H1 (cell line): ENCODE data around the gene SEMA6D. TPM values are rescaled to one million over a fixed set of nuclear protein-coding genes. Genes with fewer than 3 reads are reported as not detected.

ENCODE experiments used
- CTCF ChIA-PET: fragments of 300-600 bp; sonication (Branson Sonifier 250); formaldehyde crosslinking; loops from one replicate; lab custom pipeline; 2021; ENCODE audit not compliant: partially characterized antibody; lab: Charles Lee
- POLR2A ChIA-PET: fragments of 300-600 bp; sonication (Branson Sonifier 250); formaldehyde crosslinking; loops from one replicate; lab custom pipeline; 2021; ENCODE audit warnings: inconsistent platforms; ENCODE audit not compliant: partially characterized antibody; lab: Charles Lee
- DNase-seq, 2 experiments: peaks; one replicate each; pipeline versions ENCODE4 v3.0.0 to v3.0.0-alpha.2; 2010 to 2022; ENCODE audit warnings: low spot score in 2 of 2, low read depth in 1 of 2, mixed read lengths in 1 of 2
- FAIRE-seq: peaks from 2 replicates; lab custom pipeline; 2011; peaks lifted over from hg19 to GRCh38; lab: Jason Lieb, UNC
- H2AFZ ChIP-seq: 2 replicates; pipeline ENCODE4 v1.8.1; 2012; ENCODE audit warnings: low read length, inconsistent platforms
- H2AK5ac ChIP-seq: 2 replicates; pipeline ENCODE4 v1.6.1; 2013; ENCODE audit warnings: low read depth, low read length
- H2BK120ac ChIP-seq: replicated peaks from 2 replicates; pipeline ENCODE3; 2013; ENCODE audit warnings: low read depth, low read length, inconsistent platforms
- H2BK12ac ChIP-seq: 2 replicates; pipeline ENCODE4 v1.6.1; 2013; ENCODE audit warnings: low read depth, low read length
- H2BK15ac ChIP-seq: 2 replicates; pipeline ENCODE4 v1.6.1; 2013; ENCODE audit warnings: low read length
- H2BK20ac ChIP-seq: 2 replicates; pipeline ENCODE4 v1.6.1; 2013; ENCODE audit warnings: low read length
- H2BK5ac ChIP-seq: 2 replicates; pipeline ENCODE4 v1.6.1; 2013; ENCODE audit warnings: low read depth, low read length
- H3K14ac ChIP-seq: 2 replicates; pipeline ENCODE4 v1.6.1; 2013; ENCODE audit warnings: inconsistent platforms; ENCODE audit not compliant: insufficient read length
- H3K18ac ChIP-seq: 2 replicates; pipeline ENCODE4 v1.6.1; 2013; ENCODE audit warnings: low read length; ENCODE audit errors: extremely low read depth
- H3K23ac ChIP-seq: 2 replicates; pipeline ENCODE4 v1.6.1; 2013; ENCODE audit warnings: inconsistent platforms; ENCODE audit not compliant: insufficient read length
- H3K23me2 ChIP-seq: 2 replicates; pipeline ENCODE4 v1.6.1; 2013; ENCODE audit warnings: low read depth, low read length
- H3K27ac ChIP-seq: 2 replicates; pipeline ENCODE4 v1.6.1; 2011; ENCODE audit warnings: low read depth, low read length, inconsistent platforms
- H3K27me3 ChIP-seq, 4 experiments: replicated peaks in 1 of 4; 1 replicate in 1 of 4; 2 replicates in 3 of 4; pipeline versions ENCODE4 v1.6.1 to v1.8.1; 2011 to 2013; ENCODE audit warnings: low read length in 3 of 4, mild to moderate bottlenecking in 3 of 4, inconsistent platforms in 2 of 4, mixed read lengths in 2 of 4, moderate library complexity in 1 of 4; ENCODE audit not compliant: control insufficient read depth in 3 of 4, insufficient read depth in 3 of 4; ENCODE audit errors: extremely low read depth in 1 of 4
- H3K36me3 ChIP-seq, 4 experiments: 2 replicates each; pipeline versions ENCODE4 v1.6.1 to v1.8.1; 2011 to 2013; ENCODE audit warnings: mild to moderate bottlenecking in 4 of 4, low read length in 3 of 4, moderate library complexity in 2 of 4, control low read depth in 1 of 4, inconsistent platforms in 1 of 4; ENCODE audit not compliant: insufficient read depth in 4 of 4, control insufficient read depth in 2 of 4
- H3K4ac ChIP-seq: replicated peaks from 2 replicates; pipeline ENCODE3; 2013; ENCODE audit warnings: low read length, low read depth, mixed read lengths, inconsistent platforms; ENCODE audit not compliant: insufficient read length
- H3K4me1 ChIP-seq, 4 experiments: replicated peaks in 1 of 4; 1 replicate in 1 of 4; 2 replicates in 3 of 4; pipeline versions ENCODE4 v1.6.1 to v1.8.1; 2011 to 2013; ENCODE audit warnings: low read length in 3 of 4, inconsistent platforms in 2 of 4, mixed read lengths in 1 of 4; ENCODE audit not compliant: insufficient read depth in 4 of 4, control insufficient read depth in 3 of 4
- H3K4me2 ChIP-seq, 2 experiments: 2 replicates each; pipeline versions ENCODE4 v1.6.1 to v1.8.1; 2011 to 2013; ENCODE audit warnings: low read depth in 2 of 2, low read length in 2 of 2, control low read depth in 1 of 2, inconsistent platforms in 1 of 2, mild to moderate bottlenecking in 1 of 2; ENCODE audit not compliant: insufficient read depth in 1 of 2
- H3K4me3 ChIP-seq, 4 experiments: fragments of 200-600, 300-600 bp in 1 of 4; sonication (generic), shearing (Covaris generic), sonication (Bioruptor Twin) in 1 of 4; 2 replicates each; pipeline versions ENCODE4 v1.5.1 to v1.8.1; 2011 to 2016; ENCODE audit warnings: low read length in 4 of 4, low read depth in 3 of 4, control low read depth in 2 of 4, inconsistent platforms in 2 of 4, mild to moderate bottlenecking in 2 of 4, mixed read lengths in 1 of 4, moderate library complexity in 1 of 4; ENCODE audit not compliant: insufficient read depth in 2 of 4; ENCODE audit errors: extremely low read depth in 1 of 4
- H3K56ac ChIP-seq: replicated peaks from 2 replicates; pipeline ENCODE3; 2013; ENCODE audit warnings: low read depth, mild to moderate bottlenecking, mixed read lengths, low read length, inconsistent platforms; ENCODE audit not compliant: insufficient read length
- H3K79me1 ChIP-seq: 2 replicates; pipeline ENCODE4 v1.6.1; 2013; ENCODE audit warnings: low read depth, low read length, control low read depth
- H3K79me2 ChIP-seq, 2 experiments: 2 replicates each; pipeline versions ENCODE4 v1.6.1 to v1.8.1; 2012 to 2013; ENCODE audit warnings: low read length in 2 of 2, mild to moderate bottlenecking in 2 of 2, inconsistent platforms in 1 of 2; ENCODE audit not compliant: insufficient read depth in 2 of 2, control insufficient read depth in 1 of 2
- H3K9ac ChIP-seq, 4 experiments: replicated peaks in 1 of 4; 1 replicate in 1 of 4; 2 replicates in 3 of 4; pipeline versions ENCODE4 v1.6.1 to v1.8.1; 2011 to 2013; ENCODE audit warnings: low read depth in 3 of 4, low read length in 3 of 4, control low read depth in 2 of 4, mild to moderate bottlenecking in 2 of 4, moderate library complexity in 2 of 4, inconsistent platforms in 1 of 4; ENCODE audit errors: extremely low read depth in 1 of 4
- H3K9me3 ChIP-seq, 2 experiments: 2 replicates each; pipeline versions ENCODE4 v1.6.1 to v1.8.1; 2012 to 2013; ENCODE audit warnings: mild to moderate bottlenecking in 2 of 2, moderate library complexity in 2 of 2, control low read depth in 1 of 2, inconsistent platforms in 1 of 2, low read depth in 1 of 2, low read length in 1 of 2, mixed read lengths in 1 of 2; ENCODE audit not compliant: insufficient read depth in 2 of 2
- H4K20me1 ChIP-seq, 2 experiments: replicated peaks in 1 of 2; 2 replicates each; pipeline versions ENCODE3 to v1.8.1; 2011 to 2013; ENCODE audit warnings: inconsistent platforms in 2 of 2, low read length in 2 of 2, mild to moderate bottlenecking in 1 of 2; ENCODE audit not compliant: insufficient read depth in 2 of 2, control insufficient read depth in 1 of 2
- H4K5ac ChIP-seq: 2 replicates; pipeline ENCODE4 v1.6.1; 2013; ENCODE audit warnings: low read length, low read depth, mixed read lengths, inconsistent platforms; ENCODE audit not compliant: insufficient read length
- H4K8ac ChIP-seq: 2 replicates; pipeline ENCODE4 v1.8.0; 2013; ENCODE audit warnings: mild to moderate bottlenecking, moderate library complexity, low read length, inconsistent platforms; ENCODE audit not compliant: insufficient read depth; ENCODE audit errors: extremely low read depth
- H4K91ac ChIP-seq: replicated peaks from 2 replicates; pipeline ENCODE3; 2013; ENCODE audit warnings: low read length, mixed read lengths, inconsistent platforms; ENCODE audit not compliant: insufficient read length
- CBX5 ChIP-seq: fragments of 300-800, 300-1000 bp; sonication (generic); IDR thresholded peaks from 2 replicates; pipeline ENCODE4 v1.7.1; 2016; ENCODE audit warnings: antibody characterized with exemption, low read length, low read depth
- CHD2 ChIP-seq: IDR thresholded peaks from 2 replicates; pipeline ENCODE4 v1.6.1; 2012; ENCODE audit warnings: low read length, improper control_type of control experiment
- CREB1 ChIP-seq: IDR thresholded peaks from 2 replicates; pipeline ENCODE4 v1.6.1; 2012; ENCODE audit warnings: inconsistent platforms
- FOSL1 ChIP-seq: IDR thresholded peaks from 2 replicates; pipeline ENCODE4 v1.6.1; 2011; ENCODE audit warnings: mild to moderate bottlenecking, low read depth, low read length, moderate library complexity; ENCODE audit not compliant: insufficient read depth
- HDAC6 ChIP-seq: IDR thresholded peaks from one replicate; pipeline ENCODE4 v1.7.1; 2012; ENCODE audit warnings: low read depth, mild to moderate bottlenecking, inconsistent platforms, low read length, moderate library complexity
- POU5F1 ChIP-seq: IDR thresholded peaks from 2 replicates; pipeline ENCODE4 v1.6.1; 2011; ENCODE audit warnings: low read depth, mild to moderate bottlenecking, low read length, moderate library complexity
- SP1 ChIP-seq: IDR thresholded peaks from 2 replicates; pipeline ENCODE4 v1.6.1; 2011; ENCODE audit warnings: low read depth, low read length
- SUZ12 ChIP-seq: fragments of 200-600 bp; sonication (generic); IDR thresholded peaks from 2 replicates; pipeline ENCODE4 v1.6.1; 2012; ENCODE audit warnings: mild to moderate bottlenecking, inconsistent platforms, low read length, moderate library complexity, mixed read lengths
- WGBS, 2 experiments: shearing (Covaris generic) in 1 of 2; methylation state at CpG; one replicate each; pipeline versions ENCODE4 v1.1.6 to v1.1.7; 2013 to 2015; ENCODE audit warnings: low lambda C conversion rate in 2 of 2, mixed read lengths in 2 of 2, inconsistent platforms in 1 of 2, low coverage in 1 of 2, missing lambda C conversion rate in 1 of 2; ENCODE audit not compliant: insufficient replicate concordance in 2 of 2, insufficient coverage in 1 of 2, insufficient read length in 1 of 2; ENCODE audit errors: extremely low coverage in 1 of 2, missing lambda C conversion rate in 1 of 2; 5-methylcytosine and 5-hydroxymethylcytosine counted together
- polyA plus RNA-seq, 7 experiments: library from polyadenylated mRNA; depleted of rRNA in 3 of 7; stranded (reverse) in 5 of 7; unstranded in 2 of 7; fragments of >200 nt in 5 of 7; fragments of 200-250 nt in 2 of 7; gene quantifications; 1 replicate in 5 of 7; 2 replicates in 1 of 7; 4 replicates in 1 of 7; pipeline versions ENCODE4 v1.2.1 to v1.2.3, GENCODE V29; 2011 to 2013; ENCODE audit warnings: missing spikeins in 2 of 7, mixed read lengths in 2 of 7
- total RNA-seq: library from RNA; stranded (reverse); fragmentation: NEBNext Ultra II Directional; extraction: Animal tissue kit (Norgen Biotek cat#: 25700); gene quantifications from 2 replicates; pipeline ENCODE4 v1.2.1, GENCODE V29; 2021
- TF ChIP-seq, protein P1 (sequence below): IDR thresholded peaks from 2 replicates; pipeline ENCODE4 v1.6.1; 2012; ENCODE audit warnings: inconsistent platforms

SEMA6D gene
- total and polyA plus RNA-seq, 2 of the 8 experiments (the other 6 are each of a cell fraction or from before 2014, with no cell fraction given) = 2.2 to 3.8 TPM

DNA sequence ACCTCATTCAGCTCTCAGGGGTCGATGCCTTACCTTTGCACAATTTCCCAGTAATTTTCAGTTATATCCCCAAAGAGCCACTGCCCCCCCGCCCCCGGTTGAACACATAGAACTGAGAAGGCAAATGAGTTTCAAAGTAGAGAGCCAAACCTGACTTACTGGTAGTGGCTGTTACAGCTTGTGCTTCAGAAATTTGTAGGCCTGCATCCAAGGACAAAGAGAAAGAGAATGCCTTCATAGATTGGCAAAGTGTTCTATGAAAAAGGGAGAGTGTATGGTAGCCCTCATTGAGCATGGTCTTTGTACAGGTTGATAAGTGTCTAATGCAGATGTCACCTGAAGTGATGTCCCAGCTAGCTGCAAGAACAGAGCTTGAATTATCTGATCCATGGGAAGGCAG is 13.9 kb downstream of the SEMA6D start:
- no peak overlapping the region for H2BK12ac ChIP-seq
- no peaks in the 10 kb centered on the region for H3K36me3 ChIP-seq
- ChIA-PET CTCF (interaction anchor here (0.7 to 1.5 kb wide), 5 partner anchors 9 to 1074 kb away, joined by 3 read pairs; partner anchors contain the start of gene SEMA6D), POLR2A (no interaction called here)
- no peak overlapping the region for H2BK15ac ChIP-seq
- H3K18ac ChIP-seq = no peak overlapping the region
- H3K4me1 ChIP-seq = peaks cover 0 to 4% (median 0%) of the 10 kb centered on the region in 4 experiments; a peak in 1 of 7 replicates
- no peak overlapping the region for H3K9ac ChIP-seq
- no peak overlapping the region for H4K8ac ChIP-seq
- no peak overlapping the region for H3K4me2 ChIP-seq
- DNase-seq = no peak
- no peak overlapping the region for H2AK5ac ChIP-seq
- H2BK5ac ChIP-seq = no peak overlapping the region
- H3K23me2 ChIP-seq = no peaks in the 10 kb centered on the region
- no peaks in the 10 kb centered on the region for H3K79me1 ChIP-seq
- no peak overlapping the region for H2BK120ac ChIP-seq
- no peaks in the 10 kb centered on the region for H4K20me1 ChIP-seq
- no peak overlapping the region for H3K4ac ChIP-seq
- H2AFZ ChIP-seq = no peak overlapping the region
- H3K14ac ChIP-seq = no peak overlapping the region
- H3K9me3 ChIP-seq = no peaks in the 10 kb centered on the region
- 97% methylated on average over 3 of the region's 3 CpGs; no CpG with 5 or more reads in 1 of the 2 experiments for WGBS, 2 experiments
- no peaks in the 10 kb centered on the region for H3K79me2 ChIP-seq
- H3K27ac ChIP-seq = no peak overlapping the region
- no peak for TF ChIP-seq CREB1
- TF ChIP-seq CBX5 = no peak
- TF ChIP-seq FOSL1 = no peak
- TF ChIP-seq, protein P1, sequence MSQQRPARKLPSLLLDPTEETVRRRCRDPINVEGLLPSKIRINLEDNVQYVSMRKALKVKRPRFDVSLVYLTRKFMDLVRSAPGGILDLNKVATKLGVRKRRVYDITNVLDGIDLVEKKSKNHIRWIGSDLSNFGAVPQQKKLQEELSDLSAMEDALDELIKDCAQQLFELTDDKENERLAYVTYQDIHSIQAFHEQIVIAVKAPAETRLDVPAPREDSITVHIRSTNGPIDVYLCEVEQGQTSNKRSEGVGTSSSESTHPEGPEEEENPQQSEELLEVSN = no peak
- no peak for TF ChIP-seq POU5F1
- TF ChIP-seq CHD2 = no peak
- TF ChIP-seq HDAC6 = no peak
- TF ChIP-seq SUZ12 = no peak
- TF ChIP-seq SP1 = no peak
- no peak overlapping the region for H3K56ac ChIP-seq
- H3K23ac ChIP-seq = no peak overlapping the region
- peaks cover 0 to 1% (median 0%) of the 10 kb centered on the region in 4 experiments; a peak in 1 of 7 replicates for H3K27me3 ChIP-seq
- H2BK20ac ChIP-seq = no peak overlapping the region
- no peak for FAIRE-seq
- H4K5ac ChIP-seq = no peak overlapping the region
- no peak overlapping the region for H3K4me3 ChIP-seq
- H4K91ac ChIP-seq = no peak overlapping the region
